Liver (tissue), 9 donors: ENCODE results near the gene MAN2A2. TPM values are rescaled to one million over a fixed set of nuclear protein-coding genes. Genes with fewer than 3 reads are reported as not detected.

Experiments used
- DNase-seq: peaks from one replicate; pipeline ENCODE4 v3.0.0-alpha.2; 2017; ENCODE audit warnings: low spot score
- H3K27ac ChIP-seq, 2 donors: one replicate each; pipeline ENCODE4 v1.7.0; 2013; ENCODE audit warnings: inconsistent platforms in 2 of 2, low read length in 2 of 2, control low read depth in 1 of 2, low read depth in 1 of 2, mild to moderate bottlenecking in 1 of 2
- H3K27me3 ChIP-seq, 4 donors: one replicate each; pipeline versions ENCODE4 v1.6.1 to v1.7.0; 2013; ENCODE audit warnings: low read length in 3 of 4, inconsistent platforms in 1 of 4, mild to moderate bottlenecking in 1 of 4, moderate library complexity in 1 of 4; ENCODE audit not compliant: control insufficient read depth in 4 of 4, insufficient read depth in 4 of 4
- H3K36me3 ChIP-seq, 4 donors: one replicate each; pipeline versions ENCODE4 v1.6.1 to v1.7.0; 2013; ENCODE audit warnings: low read length in 3 of 4, mild to moderate bottlenecking in 3 of 4, low read depth in 1 of 4, moderate library complexity in 1 of 4; ENCODE audit not compliant: control insufficient read depth in 4 of 4, insufficient read depth in 3 of 4
- H3K4me1 ChIP-seq, 4 donors: one replicate each; pipeline versions ENCODE4 v1.6.1 to v1.7.0; 2013; ENCODE audit warnings: low read length in 3 of 4, mild to moderate bottlenecking in 3 of 4, moderate library complexity in 1 of 4; ENCODE audit not compliant: control insufficient read depth in 4 of 4, insufficient read depth in 4 of 4
- H3K4me3 ChIP-seq, 3 donors: one replicate each; pipeline versions ENCODE4 v1.6.1 to v1.7.0; 2013; ENCODE audit warnings: low read length in 3 of 3, control low read depth in 1 of 3, low read depth in 1 of 3, mild to moderate bottlenecking in 1 of 3
- H3K9ac ChIP-seq, 2 donors: one replicate each; pipeline ENCODE4 v1.7.0; 2013; ENCODE audit warnings: low read length in 2 of 2, mild to moderate bottlenecking in 2 of 2, moderate library complexity in 2 of 2, control low read depth in 1 of 2, low read depth in 1 of 2
- H3K9me3 ChIP-seq, 4 donors: one replicate each; pipeline versions ENCODE4 v1.6.1 to v1.7.0; 2013; ENCODE audit warnings: low read length in 3 of 4; ENCODE audit not compliant: control insufficient read depth in 4 of 4
- ATF3 ChIP-seq: IDR thresholded peaks from 2 replicates; pipeline ENCODE4 v1.6.1; 2016; ENCODE audit warnings: antibody characterized with exemption
- EGR1 ChIP-seq, 2 donors: IDR thresholded peaks; 2 replicates each; pipeline ENCODE4 v1.6.1; 2016 to 2018; ENCODE audit warnings: antibody characterized with exemption in 2 of 2, low read depth in 2 of 2
- FOXA1 ChIP-seq: IDR thresholded peaks from 2 replicates; pipeline ENCODE4 v1.6.1; 2016; ENCODE audit warnings: antibody characterized with exemption
- FOXA2 ChIP-seq: IDR thresholded peaks from 2 replicates; pipeline ENCODE4 v1.6.1; 2016; ENCODE audit warnings: antibody characterized with exemption
- GABPA ChIP-seq, 2 donors: IDR thresholded peaks in 1 of 2; conservative IDR thresholded peaks in 1 of 2; 2 replicates each; pipeline ENCODE4 v1.6.1; 2016; ENCODE audit warnings: antibody characterized with exemption in 2 of 2, mild to moderate bottlenecking in 1 of 2, moderate library complexity in 1 of 2
- HNF4A ChIP-seq, 2 donors: conservative IDR thresholded peaks; 2 replicates each; pipeline ENCODE4 v1.6.1; 2016; ENCODE audit warnings: antibody characterized with exemption in 2 of 2, mild to moderate bottlenecking in 2 of 2
- HNF4G ChIP-seq: IDR thresholded peaks from 2 replicates; pipeline ENCODE4 v1.6.1; 2016; ENCODE audit warnings: antibody characterized with exemption
- JUND ChIP-seq, 2 donors: IDR thresholded peaks; 2 replicates each; pipeline ENCODE4 v1.6.1; 2016; ENCODE audit warnings: antibody characterized with exemption in 2 of 2
- RAD21 ChIP-seq, 2 donors: IDR thresholded peaks; 2 replicates each; pipeline ENCODE4 v1.6.1; 2016; ENCODE audit warnings: antibody characterized with exemption in 2 of 2, mild to moderate bottlenecking in 2 of 2
- RXRA ChIP-seq, 2 donors: IDR thresholded peaks; 2 replicates each; pipeline ENCODE4 v1.6.1; 2017 to 2018; ENCODE audit warnings: antibody characterized with exemption in 2 of 2, mild to moderate bottlenecking in 1 of 2
- SP1 ChIP-seq: IDR thresholded peaks from 2 replicates; pipeline ENCODE4 v1.6.1; 2018; ENCODE audit warnings: antibody characterized with exemption, mild to moderate bottlenecking
- TAF1 ChIP-seq: conservative IDR thresholded peaks from 2 replicates; pipeline ENCODE4 v1.6.1; 2016; ENCODE audit warnings: antibody characterized with exemption, mild to moderate bottlenecking
- YY1 ChIP-seq: IDR thresholded peaks from 2 replicates; pipeline ENCODE4 v1.6.1; 2016; ENCODE audit warnings: antibody characterized with exemption, mild to moderate bottlenecking
- WGBS: extraction: QIAGEN DNeasy Blood & Tissue Kit; methylation state at CpG from one replicate; pipeline ENCODE4 v1.1.7; 2013; 5-methylcytosine and 5-hydroxymethylcytosine counted together
- polyA plus RNA-seq, 2 donors: library from polyadenylated mRNA; stranded (reverse) in 1 of 2; unstranded in 1 of 2; fragments of 200-250 nt in 1 of 2; fragments of >200 nt in 1 of 2; fragmentation: Nextera tagmentation in 1 of 2; extraction: Ambion mirVana in 1 of 2; gene quantifications; one replicate each; pipeline versions ENCODE4 v1.2.1 to v1.2.3, GENCODE V29; 2013 to 2015
- total RNA-seq, 2 donors: library from RNA; depleted of rRNA; stranded (reverse); fragments of >200 nt; gene quantifications; one replicate each; pipeline ENCODE4 v1.2.3, GENCODE V29; 2014
- TF ChIP-seq, protein P1 (sequence below): IDR thresholded peaks from 2 replicates; pipeline ENCODE4 v1.6.1; 2016; ENCODE audit warnings: antibody characterized with exemption
- TF ChIP-seq, protein P2 (sequence below): IDR thresholded peaks from 2 replicates; pipeline ENCODE4 v1.6.1; 2016; ENCODE audit warnings: antibody characterized with exemption
- TF ChIP-seq, protein P3 (sequence below): fragments of 150-350 bp; IDR thresholded peaks from 2 replicates; pipeline ENCODE4 v1.5.1; 2017; ENCODE audit warnings: improper control_type of control experiment, low read depth, low read length; ENCODE audit not compliant: missing input control
- TF ChIP-seq, protein P4 (sequence below): IDR thresholded peaks from 2 replicates; pipeline ENCODE4 v1.6.1; 2016; ENCODE audit warnings: antibody characterized with exemption, mild to moderate bottlenecking
- donor health status: healthy.
- donor health status: healthy.
- donor health status: healthy.
- donor health status: healthy.
- donor health status: healthy.

MAN2A2 gene
- total and polyA plus RNA-seq, 4 donors = 17.3 to 111 (median 50.9) TPM

GRCh38 chr15:90970274-90970673 is 67.2 kb downstream of the MAN2A2 start:
- no peaks in the 10 kb centered on the region for H3K9me3 ChIP-seq
- H3K36me3 ChIP-seq = peaks cover 0 to 8% (median 1%) of the 10 kb centered on the region in 4 donors
- no peak for DNase-seq
- TF ChIP-seq ATF3 (no peak), SP1 (no peak), YY1 (no peak), HNF4A (conservative IDR thresholded peaks at IDR 0.05) (no peak), FOXA2 (no peak)
- TF ChIP-seq, protein P1, sequence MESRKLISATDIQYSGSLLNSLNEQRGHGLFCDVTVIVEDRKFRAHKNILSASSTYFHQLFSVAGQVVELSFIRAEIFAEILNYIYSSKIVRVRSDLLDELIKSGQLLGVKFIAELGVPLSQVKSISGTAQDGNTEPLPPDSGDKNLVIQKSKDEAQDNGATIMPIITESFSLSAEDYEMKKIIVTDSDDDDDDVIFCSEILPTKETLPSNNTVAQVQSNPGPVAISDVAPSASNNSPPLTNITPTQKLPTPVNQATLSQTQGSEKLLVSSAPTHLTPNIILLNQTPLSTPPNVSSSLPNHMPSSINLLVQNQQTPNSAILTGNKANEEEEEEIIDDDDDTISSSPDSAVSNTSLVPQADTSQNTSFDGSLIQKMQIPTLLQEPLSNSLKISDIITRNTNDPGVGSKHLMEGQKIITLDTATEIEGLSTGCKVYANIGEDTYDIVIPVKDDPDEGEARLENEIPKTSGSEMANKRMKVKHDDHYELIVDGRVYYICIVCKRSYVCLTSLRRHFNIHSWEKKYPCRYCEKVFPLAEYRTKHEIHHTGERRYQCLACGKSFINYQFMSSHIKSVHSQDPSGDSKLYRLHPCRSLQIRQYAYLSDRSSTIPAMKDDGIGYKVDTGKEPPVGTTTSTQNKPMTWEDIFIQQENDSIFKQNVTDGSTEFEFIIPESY = no peak
- TF ChIP-seq, protein P2, sequence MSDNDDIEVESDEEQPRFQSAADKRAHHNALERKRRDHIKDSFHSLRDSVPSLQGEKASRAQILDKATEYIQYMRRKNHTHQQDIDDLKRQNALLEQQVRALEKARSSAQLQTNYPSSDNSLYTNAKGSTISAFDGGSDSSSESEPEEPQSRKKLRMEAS = no peak
- TF ChIP-seq, protein P3, sequence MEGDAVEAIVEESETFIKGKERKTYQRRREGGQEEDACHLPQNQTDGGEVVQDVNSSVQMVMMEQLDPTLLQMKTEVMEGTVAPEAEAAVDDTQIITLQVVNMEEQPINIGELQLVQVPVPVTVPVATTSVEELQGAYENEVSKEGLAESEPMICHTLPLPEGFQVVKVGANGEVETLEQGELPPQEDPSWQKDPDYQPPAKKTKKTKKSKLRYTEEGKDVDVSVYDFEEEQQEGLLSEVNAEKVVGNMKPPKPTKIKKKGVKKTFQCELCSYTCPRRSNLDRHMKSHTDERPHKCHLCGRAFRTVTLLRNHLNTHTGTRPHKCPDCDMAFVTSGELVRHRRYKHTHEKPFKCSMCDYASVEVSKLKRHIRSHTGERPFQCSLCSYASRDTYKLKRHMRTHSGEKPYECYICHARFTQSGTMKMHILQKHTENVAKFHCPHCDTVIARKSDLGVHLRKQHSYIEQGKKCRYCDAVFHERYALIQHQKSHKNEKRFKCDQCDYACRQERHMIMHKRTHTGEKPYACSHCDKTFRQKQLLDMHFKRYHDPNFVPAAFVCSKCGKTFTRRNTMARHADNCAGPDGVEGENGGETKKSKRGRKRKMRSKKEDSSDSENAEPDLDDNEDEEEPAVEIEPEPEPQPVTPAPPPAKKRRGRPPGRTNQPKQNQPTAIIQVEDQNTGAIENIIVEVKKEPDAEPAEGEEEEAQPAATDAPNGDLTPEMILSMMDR = no peak
- H3K9ac ChIP-seq = no peak overlapping the region
- H3K4me3 ChIP-seq = no peak overlapping the region
- no peaks in the 10 kb centered on the region for H3K4me1 ChIP-seq
- no peak overlapping the region for H3K27ac ChIP-seq
- WGBS = 96% methylated on average over 7 of the region's 7 CpGs
- no peaks in the 10 kb centered on the region for H3K27me3 ChIP-seq

DNA sequence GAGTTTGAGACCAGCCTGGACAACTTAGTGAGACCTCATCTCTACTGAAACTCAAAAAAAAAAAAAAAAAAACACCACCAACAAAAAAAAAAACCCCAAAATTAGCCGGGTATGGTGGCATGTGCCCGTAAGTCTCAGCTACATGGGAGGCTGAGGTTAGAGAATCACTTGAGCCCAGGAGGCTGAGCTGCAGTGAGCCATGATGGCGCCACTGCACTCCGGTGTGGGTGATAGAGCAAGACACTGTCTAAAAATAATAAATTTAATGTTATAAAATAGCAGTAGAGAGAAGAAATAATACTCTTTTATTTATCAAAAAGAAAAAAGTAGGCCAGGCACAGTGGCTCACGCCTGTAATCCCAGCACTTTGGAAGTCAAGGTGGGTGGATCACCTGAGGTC is 69.0 kb downstream of the MAN2A2 start:
- TF ChIP-seq TAF1 (no peak), GABPA (IDR thresholded peaks at IDR 0.05 in 1 of 2, conservative IDR thresholded peaks at IDR 0.05 in 1 of 2) (no peak), HNF4A (conservative IDR thresholded peaks at IDR 0.05) (no peak), FOXA1 (no peak), RAD21 (IDR thresholded peaks at IDR 0.05) (no peak), RXRA (IDR thresholded peaks at IDR 0.05) (no peak), HNF4G (no peak), EGR1 (IDR thresholded peaks at IDR 0.05; ENCODE audit: low read depth in 2 of 2) (no peak), JUND (IDR thresholded peaks at IDR 0.05) (no peak), SP1 (no peak)
- TF ChIP-seq, protein P2 = no peak
- TF ChIP-seq, protein P3 = no peak
- TF ChIP-seq, protein P4, sequence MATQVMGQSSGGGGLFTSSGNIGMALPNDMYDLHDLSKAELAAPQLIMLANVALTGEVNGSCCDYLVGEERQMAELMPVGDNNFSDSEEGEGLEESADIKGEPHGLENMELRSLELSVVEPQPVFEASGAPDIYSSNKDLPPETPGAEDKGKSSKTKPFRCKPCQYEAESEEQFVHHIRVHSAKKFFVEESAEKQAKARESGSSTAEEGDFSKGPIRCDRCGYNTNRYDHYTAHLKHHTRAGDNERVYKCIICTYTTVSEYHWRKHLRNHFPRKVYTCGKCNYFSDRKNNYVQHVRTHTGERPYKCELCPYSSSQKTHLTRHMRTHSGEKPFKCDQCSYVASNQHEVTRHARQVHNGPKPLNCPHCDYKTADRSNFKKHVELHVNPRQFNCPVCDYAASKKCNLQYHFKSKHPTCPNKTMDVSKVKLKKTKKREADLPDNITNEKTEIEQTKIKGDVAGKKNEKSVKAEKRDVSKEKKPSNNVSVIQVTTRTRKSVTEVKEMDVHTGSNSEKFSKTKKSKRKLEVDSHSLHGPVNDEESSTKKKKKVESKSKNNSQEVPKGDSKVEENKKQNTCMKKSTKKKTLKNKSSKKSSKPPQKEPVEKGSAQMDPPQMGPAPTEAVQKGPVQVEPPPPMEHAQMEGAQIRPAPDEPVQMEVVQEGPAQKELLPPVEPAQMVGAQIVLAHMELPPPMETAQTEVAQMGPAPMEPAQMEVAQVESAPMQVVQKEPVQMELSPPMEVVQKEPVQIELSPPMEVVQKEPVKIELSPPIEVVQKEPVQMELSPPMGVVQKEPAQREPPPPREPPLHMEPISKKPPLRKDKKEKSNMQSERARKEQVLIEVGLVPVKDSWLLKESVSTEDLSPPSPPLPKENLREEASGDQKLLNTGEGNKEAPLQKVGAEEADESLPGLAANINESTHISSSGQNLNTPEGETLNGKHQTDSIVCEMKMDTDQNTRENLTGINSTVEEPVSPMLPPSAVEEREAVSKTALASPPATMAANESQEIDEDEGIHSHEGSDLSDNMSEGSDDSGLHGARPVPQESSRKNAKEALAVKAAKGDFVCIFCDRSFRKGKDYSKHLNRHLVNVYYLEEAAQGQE = no peak
- DNase-seq = no peak
- Histone ChIP-seq H3K27me3 (no peaks in the 10 kb centered on the region), H3K9ac (no peak overlapping the region), H3K27ac (no peak overlapping the region), H3K36me3 (peaks cover 0 to 4% (median 0%) of the 10 kb centered on the region in 4 donors), H3K4me1 (no peaks in the 10 kb centered on the region), H3K4me3 (no peak overlapping the region), H3K9me3 (no peaks in the 10 kb centered on the region)
- 96% methylated on average over 5 of the region's 5 CpGs for WGBS
